GM23248 (cell line): ENCODE results near the gene SGK1. TPM values are rescaled to one million over a fixed set of nuclear protein-coding genes. Genes with fewer than 3 reads are reported as not detected.

ENCODE experiments used
- DNase-seq: peaks from one replicate; pipeline ENCODE4 v3.0.0-alpha.2; 2015
- H2AFZ ChIP-seq: fragments of 200-600 bp; sonication (generic); 2 replicates; pipeline ENCODE4 v1.6.1; 2016; ENCODE audit warnings: antibody characterized with exemption
- H3F3A ChIP-seq: fragments of 200-600 bp; sonication (generic); 2 replicates; pipeline ENCODE4 v1.6.1; 2016; ENCODE audit warnings: mild to moderate bottlenecking, antibody characterized with exemption, mixed run types; ENCODE audit not compliant: insufficient read depth
- H3K27ac ChIP-seq: fragments of 200-600 bp; sonication (generic); 2 replicates; pipeline ENCODE4 v1.5.1; 2016; ENCODE audit warnings: mild to moderate bottlenecking
- H3K27me3 ChIP-seq: fragments of 200-600 bp; sonication (generic); replicated peaks from 2 replicates; pipeline ENCODE4 v1.6.1; 2016; ENCODE audit warnings: mild to moderate bottlenecking; ENCODE audit not compliant: insufficient read depth
- H3K36me3 ChIP-seq: fragments of 200-600 bp; sonication (generic); 2 replicates; pipeline ENCODE4 v1.6.1; 2016; ENCODE audit warnings: low read depth, mild to moderate bottlenecking
- H3K4me1 ChIP-seq: fragments of 200-600 bp; sonication (generic); 2 replicates; pipeline ENCODE4 v1.6.1; 2016; ENCODE audit warnings: mild to moderate bottlenecking; ENCODE audit not compliant: insufficient read depth
- H3K4me2 ChIP-seq: fragments of 200-600 bp; sonication (generic); one replicate; pipeline ENCODE4 v1.6.1; 2016; ENCODE audit warnings: mild to moderate bottlenecking; ENCODE audit not compliant: unreplicated experiment
- H3K4me3 ChIP-seq: fragments of 200-600 bp; sonication (generic); 2 replicates; pipeline ENCODE4 v1.5.1; 2016; ENCODE audit warnings: mild to moderate bottlenecking
- H3K79me2 ChIP-seq: fragments of 200-600 bp; sonication (generic); 2 replicates; pipeline ENCODE4 v1.6.1; 2016; ENCODE audit warnings: mild to moderate bottlenecking; ENCODE audit not compliant: insufficient read depth
- H3K9ac ChIP-seq: fragments of 200-600 bp; sonication (generic); 2 replicates; pipeline ENCODE4 v1.6.1; 2016; ENCODE audit warnings: mild to moderate bottlenecking
- H3K9me2 ChIP-seq: fragments of 200-600 bp; sonication (generic); 2 replicates; pipeline ENCODE4 v1.6.1; 2016; ENCODE audit warnings: mixed run types, mild to moderate bottlenecking, moderate library complexity; ENCODE audit not compliant: insufficient read depth
- H3K9me3 ChIP-seq: fragments of 200-600 bp; sonication (generic); one replicate; pipeline ENCODE4 v1.6.1; 2017; ENCODE audit warnings: low read depth
- H4K20me1 ChIP-seq: fragments of 200-600 bp; sonication (generic); 2 replicates; pipeline ENCODE4 v1.6.0; 2016; ENCODE audit not compliant: insufficient read depth
- EZH2 ChIP-seq: fragments of 200-600 bp; sonication (generic); IDR thresholded peaks from 2 replicates; pipeline ENCODE4 v1.6.1; 2018; ENCODE audit warnings: antibody characterized with exemption, mild to moderate bottlenecking; ENCODE audit not compliant: insufficient read depth, poor library complexity, severe bottlenecking
- EZH2phosphoT487 ChIP-seq: fragments of 200-600 bp; sonication (generic); IDR thresholded peaks from 2 replicates; pipeline ENCODE4 v1.6.1; 2018; ENCODE audit warnings: antibody characterized with exemption, moderate library complexity, mild to moderate bottlenecking, low read depth; ENCODE audit not compliant: insufficient read depth
- WGBS, 2 experiments: methylation state at CpG; one replicate each; pipeline ENCODE4 v1.1.6; 2015 to 2017; ENCODE audit warnings: low lambda C conversion rate in 2 of 2, low coverage in 1 of 2; ENCODE audit errors: missing lambda C conversion rate in 2 of 2; 5-methylcytosine and 5-hydroxymethylcytosine counted together
- in situ Hi-C: fragments of 300-500 bp; cut with MboI; formaldehyde crosslinking; loops from 2 replicates; pipeline ENCODE4 v1.15.0; 2020
- polyA plus RNA-seq: library from polyadenylated mRNA; unstranded; fragments of >200 nt; fragmentation: Nextera tagmentation; extraction: Ambion mirVana; gene quantifications from 2 replicates; pipeline ENCODE4 v1.2.1, GENCODE V29; 2016
- total RNA-seq: library from RNA; depleted of rRNA; stranded (reverse); fragments of >200 nt; shearing (Covaris generic); gene quantifications from 2 replicates; pipeline ENCODE4 v1.2.3, GENCODE V29; 2014

SGK1 gene
- total and polyA plus RNA-seq, 2 experiments from 2014 or later, result 134 to 228 TPM

- TF ChIP-seq EZH2 (no peak), EZH2phosphoT487 (no peak)
- no peak overlapping the region for H3K4me3 ChIP-seq
- in situ Hi-C loops, result no loop called here
- peaks cover 16% of the 10 kb centered on the region for H3K4me1 ChIP-seq
- no peak overlapping the region for H3K27ac ChIP-seq
- 0 out of 2 replicates have a peak, but pooled peaks cover 7% of the 10 kb centered on the region for H4K20me1 ChIP-seq
- no peaks in the 10 kb centered on the region for H3K79me2 ChIP-seq
- no peak overlapping the region for H2AFZ ChIP-seq
- peaks cover 8% of the 10 kb centered on the region for H3K36me3 ChIP-seq
- no peaks in the 10 kb centered on the region for H3K9me2 ChIP-seq
- peaks cover 51% of the 10 kb centered on the region for H3F3A ChIP-seq
- no peak overlapping the region for H3K4me2 ChIP-seq
- H3K27me3 ChIP-seq, result no peaks in the 10 kb centered on the region
- no peak overlapping the region for H3K9ac ChIP-seq
- WGBS, 2 experiments, result 90 to 93% methylated on average over 8 of the region's 8 CpGs
- H3K9me3 ChIP-seq, result no peaks in the 10 kb centered on the region
- no peak for DNase-seq
Measured at GRCh38 chr6:134164300-134164699, 153.6 kb downstream of the SGK1 start.

- Histone ChIP-seq H3K4me1 (peaks cover 15% of the 10 kb centered on the region), H3K36me3 (no peaks in the 10 kb centered on the region), H2AFZ (no peak overlapping the region), H3K27ac (no peak overlapping the region), H3K4me2 (no peak overlapping the region), H4K20me1 (no peaks in the 10 kb centered on the region), H3K4me3 (no peak overlapping the region), H3K9me2 (no peaks in the 10 kb centered on the region), H3K9me3 (no peaks in the 10 kb centered on the region), H3K79me2 (no peaks in the 10 kb centered on the region), H3K27me3 (no peaks in the 10 kb centered on the region), H3F3A (peaks cover 38% of the 10 kb centered on the region), H3K9ac (no peak overlapping the region)
- DNase-seq, result no peak
- TF ChIP-seq EZH2phosphoT487 (no peak), EZH2 (no peak)
- 62 to 71% methylated on average over 3 of the region's 3 CpGs for WGBS, 2 experiments
- in situ Hi-C loops, result no loop called here
Measured at GRCh38 chr6:134162932-134163331, 155.0 kb downstream of the SGK1 start.

- H3K4me1 ChIP-seq, result peaks cover 15% of the 10 kb centered on the region
- no peak overlapping the region for H3K9ac ChIP-seq
- peak; percentile 14 for DNase-seq
- no peaks in the 10 kb centered on the region for H4K20me1 ChIP-seq
- peak overlapping the region; percentile 23 for H3K4me2 ChIP-seq
- H3K27me3 ChIP-seq, result no peaks in the 10 kb centered on the region
- no peak overlapping the region for H3K27ac ChIP-seq
- WGBS, 2 experiments, result 0 to 9% methylated on average over 1 of the region's 1 CpG
- no peaks in the 10 kb centered on the region for H3K79me2 ChIP-seq
- no peaks in the 10 kb centered on the region for H3K9me3 ChIP-seq
- peaks cover 22% of the 10 kb centered on the region for H3F3A ChIP-seq
- no peaks in the 10 kb centered on the region for H3K36me3 ChIP-seq
- no peak overlapping the region for H3K4me3 ChIP-seq
- H3K9me2 ChIP-seq, result no peaks in the 10 kb centered on the region
- in situ Hi-C loops, result no loop called here
- TF ChIP-seq EZH2 (no peak), EZH2phosphoT487 (no peak)
- H2AFZ ChIP-seq, result no peak overlapping the region; the same call in 1 of the 2 replicates
Measured at GRCh38 chr6:134161041-134161440, 156.9 kb downstream of the SGK1 start.

GRCh38 chr6:134152767-134153485 is 165.0 kb downstream of the SGK1 start:
- Histone ChIP-seq H2AFZ (no peak overlapping the region), H3F3A (no peaks in the 10 kb centered on the region), H3K4me3 (no peak overlapping the region), H3K4me2 (no peak overlapping the region), H3K9me3 (no peaks in the 10 kb centered on the region), H3K27me3 (no peaks in the 10 kb centered on the region), H3K79me2 (no peaks in the 10 kb centered on the region), H3K27ac (no peak overlapping the region), H4K20me1 (no peaks in the 10 kb centered on the region), H3K4me1 (no peaks in the 10 kb centered on the region), H3K9me2 (no peaks in the 10 kb centered on the region), H3K9ac (no peak overlapping the region), H3K36me3 (no peaks in the 10 kb centered on the region)
- DNase-seq, result no peak
- in situ Hi-C loops, result loop anchor here (10.0 kb wide), 1 partner anchor 792 kb away; no protein-coding TSS in a partner anchor
- TF ChIP-seq EZH2phosphoT487, result no peak
- no peak for TF ChIP-seq EZH2
- WGBS, 2 experiments, result 75 to 79% methylated on average over 8 of the region's 8 CpGs
